Subcutaneous preadipocyte (primary cell): ENCODE data around the gene DMRT1. TPM values are rescaled to one million over a fixed set of nuclear protein-coding genes. Genes with fewer than 3 reads are reported as not detected.

Source experiments
- small RNA-seq: library from RNA; depleted of rRNA; stranded (forward); fragments of <200 nt; gene quantifications from one replicate; pipeline ENCODE3, GENCODE V24; 2012
- total RNA-seq: library from RNA; depleted of rRNA; stranded (reverse); fragments of >200 nt; gene quantifications from 2 replicates; pipeline ENCODE4 v1.2.3, GENCODE V29; 2012

The DMRT1 gene
- not detected in 2 replicates for total RNA-seq

GRCh38 chr9:841371-842209 lies at the start of gene DMRT1:
TSS of gene DMRT1 (plus strand) at chr9:841697. CDS start at chr9:841839, 142 bp downstream.

GRCh38 chr9:976258-976942 lies 134.9 kb downstream of the DMRT1 start, which contains the start of gene DMRT3:
TSS of gene DMRT3 (plus strand) at chr9:976655. CDS start at chr9:977002, 347 bp downstream.

Small RNA genes within 50 kb of the gene (small RNA-seq; reads per million reads assigned to genes)
- not detected for gene RNU6-1073P

Other genes starting within 250 kb of the DMRT1 start
- not detected in 2 replicates for gene DMRT3, start 135.0 kb downstream of the DMRT1 start, total RNA-seq
- 1.1 and 1.6 TPM in 2 replicates for gene DMRT2, start 208.7 kb downstream of the DMRT1 start, total RNA-seq